Stimulated activated CD8-positive, alpha-beta memory T cell treated with anti-CD3 and anti-CD28 coated beads, Interleukin-7, amount 100 ng/mL, for 1 hour (primary cell): Measurements from ENCODE around the gene MEGF11.
A peak's percentile ranks its signal among the peaks of the same experiment; 100 is the strongest.
"Not testable (repeated sequence)": the region's sequence is repeated elsewhere in the genome, so short reads cannot be mapped to it uniquely, and the experiment has no call there.

Experiments
- DNase-seq, 2 donors: peaks; one replicate each; pipeline ENCODE4 v3.0.0-alpha.2; 2020; ENCODE audit warnings: low read depth in 2 of 2

The MEGF11 gene

GRCh38 chr15:65893060-65893459, 360.5 kb downstream of the MEGF11 start:
- no peak for DNase-seq

GRCh38 chr15:65888981-65889380, 364.6 kb downstream of the MEGF11 start:
- DNase-seq = no peak

- no peak for DNase-seq
Measured at GRCh38 chr15:65887565-65887964, 366.0 kb downstream of the MEGF11 start.

GRCh38 chr15:65885668-65886218, 367.8 kb downstream of the MEGF11 start:
- no peak for DNase-seq

- no peak for DNase-seq
Measured at GRCh38 chr15:65884511-65884910, 369.0 kb downstream of the MEGF11 start.

- DNase-seq = no peak
Measured at GRCh38 chr15:65883571-65883970, 370.0 kb downstream of the MEGF11 start.

- no peak for DNase-seq
Measured at GRCh38 chr15:65881766-65882434, 371.6 kb downstream of the MEGF11 start.

- no peak for DNase-seq
Measured at GRCh38 chr15:65877749-65878148, 375.8 kb downstream of the MEGF11 start.

GRCh38 chr15:65875458-65875857, 378.1 kb downstream of the MEGF11 start:
- DNase-seq = no peak

GRCh38 chr15:65873256-65873655, 380.3 kb downstream of the MEGF11 start:
- no peak for DNase-seq

- not testable (repeated sequence) for DNase-seq
Measured at GRCh38 chr15:65872596-65872995, 381.0 kb downstream of the MEGF11 start.

- DNase-seq = not testable (repeated sequence)
Measured at GRCh38 chr15:65871886-65872285, 381.7 kb downstream of the MEGF11 start.

GRCh38 chr15:65870889-65871533, 382.5 kb downstream of the MEGF11 start:
- DNase-seq = no peak

- no peak for DNase-seq
Measured at GRCh38 chr15:65869954-65870871, 383.3 kb downstream of the MEGF11 start.

- peak; percentile 86 to 90 for DNase-seq
Measured at GRCh38 chr15:65869126-65869953, 384.2 kb downstream of the MEGF11 start, which contains the start of gene RAB11A. Gene RAB11A (plus strand): TSS chr15:65869491. CDS start chr15:65869586, 95 bp downstream.

- no peak for DNase-seq
Measured at GRCh38 chr15:65868546-65869125, 384.9 kb downstream of the MEGF11 start.

- DNase-seq = not testable (repeated sequence)
Measured at GRCh38 chr15:65867933-65868332, 385.6 kb downstream of the MEGF11 start.

GRCh38 chr15:65867244-65867643, 386.3 kb downstream of the MEGF11 start:
- DNase-seq = no peak

GRCh38 chr15:65863106-65863505, 390.4 kb downstream of the MEGF11 start:
- no peak for DNase-seq

- DNase-seq = no peak
Measured at GRCh38 chr15:65862682-65863081, 390.9 kb downstream of the MEGF11 start.
